ENCODE results near the gene DDX39B.

- TF ChIP-seq, protein P1, sequence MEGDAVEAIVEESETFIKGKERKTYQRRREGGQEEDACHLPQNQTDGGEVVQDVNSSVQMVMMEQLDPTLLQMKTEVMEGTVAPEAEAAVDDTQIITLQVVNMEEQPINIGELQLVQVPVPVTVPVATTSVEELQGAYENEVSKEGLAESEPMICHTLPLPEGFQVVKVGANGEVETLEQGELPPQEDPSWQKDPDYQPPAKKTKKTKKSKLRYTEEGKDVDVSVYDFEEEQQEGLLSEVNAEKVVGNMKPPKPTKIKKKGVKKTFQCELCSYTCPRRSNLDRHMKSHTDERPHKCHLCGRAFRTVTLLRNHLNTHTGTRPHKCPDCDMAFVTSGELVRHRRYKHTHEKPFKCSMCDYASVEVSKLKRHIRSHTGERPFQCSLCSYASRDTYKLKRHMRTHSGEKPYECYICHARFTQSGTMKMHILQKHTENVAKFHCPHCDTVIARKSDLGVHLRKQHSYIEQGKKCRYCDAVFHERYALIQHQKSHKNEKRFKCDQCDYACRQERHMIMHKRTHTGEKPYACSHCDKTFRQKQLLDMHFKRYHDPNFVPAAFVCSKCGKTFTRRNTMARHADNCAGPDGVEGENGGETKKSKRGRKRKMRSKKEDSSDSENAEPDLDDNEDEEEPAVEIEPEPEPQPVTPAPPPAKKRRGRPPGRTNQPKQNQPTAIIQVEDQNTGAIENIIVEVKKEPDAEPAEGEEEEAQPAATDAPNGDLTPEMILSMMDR (IDR thresholded peaks at IDR 0.05; ENCODE audit: extremely low read depth in 1 of 2, insufficient read depth in 1 of 2, low read depth in 1 of 2, low read length in 2 of 2) = no peak
- no peak for TF ChIP-seq EZH2 (IDR thresholded peaks at IDR 0.05; ENCODE audit: borderline replicate concordance, low read depth, low read length, severe bottlenecking)
- no peak for TF ChIP-seq POLR2A (IDR thresholded peaks at IDR 0.05; ENCODE audit: low read depth, low read length)
- TF ChIP-seq GATA2 (IDR thresholded peaks at IDR 0.05; ENCODE audit: insufficient read depth, insufficient read length, low read depth, low read length) = no peak
- no peak for TF ChIP-seq MYC (IDR thresholded peaks at IDR 0.05; ENCODE audit: low read depth, low read length)
- no peak for TF ChIP-seq JUN (IDR thresholded peaks at IDR 0.05; ENCODE audit: borderline replicate concordance, insufficient read depth, insufficient read length, low read depth)
- no peak for TF ChIP-seq POLR2AphosphoS5 (IDR thresholded peaks at IDR 0.05; ENCODE audit: insufficient read depth, low read depth, low read length)
- TF ChIP-seq MAX (IDR thresholded peaks at IDR 0.05; ENCODE audit: insufficient read depth, insufficient read length) = no peak
These were observed 15.9 kb upstream of the DDX39B start for GRCh38 chr6:31557443-31558317.

Data from endothelial cell of umbilical vein (primary cell).